ENCODE data around the gene ZNF506. TPM values are rescaled to one million over a fixed set of nuclear protein-coding genes. Genes with fewer than 3 reads are reported as not detected.
"Not testable (repeated sequence)": the region's sequence is repeated elsewhere in the genome, so short reads cannot be mapped to it uniquely, and the experiment has no call there.

The ZNF506 gene
- total RNA-seq, 1 donor from 2014 or later, result 12.3 TPM

GRCh38 chr19:19745496-19746285 is 75.9 kb downstream of the ZNF506 start:
- DNase-seq (ENCODE audit: low read depth in 2 of 2), result no peak

- DNase-seq (ENCODE audit: low read depth in 2 of 2), result no peak
Measured at GRCh38 chr19:19744641-19745040, 76.9 kb downstream of the ZNF506 start.

GRCh38 chr19:19743921-19744320 is 77.6 kb downstream of the ZNF506 start:
- DNase-seq (ENCODE audit: low read depth in 2 of 2), result not testable (repeated sequence)

GRCh38 chr19:19743176-19743575 is 78.4 kb downstream of the ZNF506 start:
- DNase-seq (ENCODE audit: low read depth in 2 of 2), result no peak

GRCh38 chr19:19742773-19743172 is 78.8 kb downstream of the ZNF506 start:
- DNase-seq (ENCODE audit: low read depth in 2 of 2), result no peak

Other genes starting within 250 kb of the ZNF506 start
- gene PBX4, start 203.1 kb downstream of the ZNF506 start, total RNA-seq, result not detected in 2 replicates
- gene LPAR2, start 193.5 kb downstream of the ZNF506 start, total RNA-seq, result 0.40 and 0.44 TPM in 2 replicates
- gene GMIP, start 178.1 kb downstream of the ZNF506 start, total RNA-seq, result 4.8 and 5.9 TPM in 2 replicates
- 16.1 and 22.0 TPM in 2 replicates for gene ATP13A1, start 158.1 kb downstream of the ZNF506 start, total RNA-seq
- gene ZNF101, start 152.9 kb downstream of the ZNF506 start, total RNA-seq, result 8.3 and 10.1 TPM in 2 replicates
- 2.6 and 5.0 TPM in 2 replicates for gene ZNF14, start 88.6 kb downstream of the ZNF506 start, total RNA-seq
- gene ZNF253, start 44.1 kb upstream of the ZNF506 start, total RNA-seq, result 2.6 and 4.4 TPM in 2 replicates
- 3.7 and 4.2 TPM in 2 replicates for gene ZNF93, start 79.2 kb upstream of the ZNF506 start, total RNA-seq
- 1.1 and 4.0 TPM in 2 replicates for gene ZNF682, start 217.8 kb upstream of the ZNF506 start, total RNA-seq